BJ (cell line): ENCODE data around the gene BNC1. TPM values are rescaled to one million over a fixed set of nuclear protein-coding genes. Genes with fewer than 3 reads are reported as not detected.

Source experiments
- CTCF ChIA-PET: fragments of 350-600 bp; formaldehyde crosslinking; extraction: SDS; loops from one replicate; lab custom pipeline; 2021; ENCODE audit warnings: antibody characterized with exemption, inconsistent platforms; lab: Yijun Ruan, JAX
- POLR2A ChIA-PET: fragments of 300-600 bp; sonication (Branson Sonifier 250); formaldehyde crosslinking; extraction: SDS; loops from one replicate; lab custom pipeline; 2021; ENCODE audit warnings: antibody characterized with exemption; lab: Charles Lee
- DNase-seq: peaks from one replicate; pipeline ENCODE4 v3.0.0-alpha.2; 2011; ENCODE audit warnings: low read depth
- H3K27me3 ChIP-seq: 2 replicates; pipeline ENCODE4 v1.6.0; 2011; ENCODE audit warnings: low read length; ENCODE audit not compliant: control insufficient read depth, insufficient read depth
- H3K36me3 ChIP-seq: 2 replicates; pipeline ENCODE4 v1.5.1; 2011; ENCODE audit warnings: low read length; ENCODE audit not compliant: control insufficient read depth, insufficient read depth
- H3K4me3 ChIP-seq: 2 replicates; pipeline ENCODE4 v1.5.1; 2011; ENCODE audit warnings: low read depth, mild to moderate bottlenecking, control low read depth, low read length
- CTCF ChIP-seq: IDR thresholded peaks from 2 replicates; pipeline ENCODE4 v1.5.1; 2011; ENCODE audit warnings: low read depth, mild to moderate bottlenecking, control low read depth, inconsistent platforms, low read length, moderate library complexity; ENCODE audit not compliant: insufficient read depth
- polyA plus RNA-seq: library from polyadenylated mRNA; depleted of rRNA; stranded (reverse); fragments of >200 nt; gene quantifications from 2 replicates; pipeline ENCODE4 v1.2.3, GENCODE V29; 2011

The BNC1 gene
- polyA plus RNA-seq, 1 experiment, result 1.4 TPM

GRCh38 chr15:83209333-83209732 lies 75.1 kb downstream of the BNC1 start:
- no peaks in the 10 kb centered on the region for H3K36me3 ChIP-seq
- ChIA-PET CTCF (interaction anchor here (1.5 to 1.9 kb wide), 3 partner anchors 10 to 198 kb away, joined by 3 to 9 read pairs (median 4); partner anchors contain the start of gene C15orf40), POLR2A (no interaction called here)
- no peak overlapping the region for H3K4me3 ChIP-seq
- DNase-seq, result no peak
- H3K27me3 ChIP-seq, result peaks cover 4% of the 10 kb centered on the region; the same call in 1 of the 2 replicates
- TF ChIP-seq CTCF, result no peak

GRCh38 chr15:83208367-83208661 lies 76.2 kb downstream of the BNC1 start:
- TF ChIP-seq CTCF, result no peak
- CTCF ChIA-PET, result interaction anchor here (1.5 to 1.9 kb wide), 3 partner anchors 11 to 197 kb away, joined by 3 to 9 read pairs (median 4); partner anchors contain the start of gene C15orf40
- Histone ChIP-seq H3K27me3 (peaks cover 4% of the 10 kb centered on the region; the same call in 1 of the 2 replicates), H3K4me3 (peak overlapping the region; percentile 88), H3K36me3 (no peaks in the 10 kb centered on the region)
- DNase-seq, result no peak
- POLR2A ChIA-PET, result no interaction called here

- no peak for DNase-seq
- Histone ChIP-seq H3K36me3 (no peaks in the 10 kb centered on the region), H3K27me3 (peaks cover 4% of the 10 kb centered on the region; the same call in 1 of the 2 replicates), H3K4me3 (peak within 1 kb of the TSS; percentile 88)
- POLR2A ChIA-PET, result no interaction called here
- TF ChIP-seq CTCF, result no peak
- CTCF ChIA-PET, result interaction anchor here (1.5 to 1.9 kb wide), 3 partner anchors 12 to 196 kb away, joined by 3 to 9 read pairs (median 4); partner anchors contain the start of gene C15orf40
Measured at GRCh38 chr15:83207660-83208366, 76.7 kb downstream of the BNC1 start, which contains the start of gene HDGFL3. TSS of gene HDGFL3 (minus strand) at chr15:83207823. CDS start at chr15:83207414, 409 bp downstream.

- H3K36me3 ChIP-seq, result no peaks in the 10 kb centered on the region
- H3K4me3 ChIP-seq, result peak overlapping the region; percentile 88
- TF ChIP-seq CTCF, result no peak
- ChIA-PET CTCF (interaction anchor here (1.9 kb wide), 1 partner anchor 196 kb away, joined by 9 read pairs; the partner anchor contains the start of gene C15orf40), POLR2A (no interaction called here)
- DNase-seq, result no peak
- H3K27me3 ChIP-seq, result peaks cover 4% of the 10 kb centered on the region; the same call in 1 of the 2 replicates
Measured at GRCh38 chr15:83207009-83207659, 77.3 kb downstream of the BNC1 start.

- Histone ChIP-seq H3K36me3 (no peaks in the 10 kb centered on the region), H3K4me3 (peak overlapping the region; percentile 88), H3K27me3 (peaks cover 2% of the 10 kb centered on the region; the same call in 1 of the 2 replicates)
- TF ChIP-seq CTCF, result no peak
- ChIA-PET POLR2A (no interaction called here), CTCF (interaction anchor here (1.6 kb wide), 1 partner anchor 196 kb away, joined by 5 read pairs; no protein-coding TSS in a partner anchor)
- no peak for DNase-seq
Measured at GRCh38 chr15:83206526-83207008, 77.9 kb downstream of the BNC1 start.
